Suprapubic skin (tissue), 4 donors: ENCODE measurements around the gene CDH3. TPM values are rescaled to one million over a fixed set of nuclear protein-coding genes. Genes with fewer than 3 reads are reported as not detected.
A peak's percentile ranks its signal among the peaks of the same experiment; 100 is the strongest.

Source experiments
- DNase-seq, 2 donors: peaks; one replicate each; pipeline ENCODE4 v3.0.0-alpha.2; 2019; ENCODE audit warnings: low spot score in 2 of 2
- H3K27ac ChIP-seq: fragments of 200-600 bp; sonication (generic); one replicate; pipeline ENCODE4 v1.5.1; 2019
- H3K27me3 ChIP-seq: fragments of 200-600 bp; sonication (generic); one replicate; pipeline ENCODE4 v1.5.1; 2019
- H3K36me3 ChIP-seq: fragments of 200-600 bp; sonication (generic); one replicate; pipeline ENCODE4 v1.5.1; 2019
- H3K4me1 ChIP-seq: fragments of 200-600 bp; sonication (generic); one replicate; pipeline ENCODE4 v1.5.1; 2019
- H3K4me3 ChIP-seq: fragments of 200-600 bp; sonication (generic); one replicate; pipeline ENCODE4 v1.5.1; 2019; ENCODE audit warnings: mild to moderate bottlenecking
- H3K9me3 ChIP-seq: fragments of 200-600 bp; sonication (generic); one replicate; pipeline ENCODE4 v1.5.1; 2019
- CTCF ChIP-seq, 2 donors: fragments of 200-600 bp in 1 of 2; fragments of 450-650 bp in 1 of 2; sonication (generic) in 1 of 2; IDR thresholded peaks; one replicate each; pipeline ENCODE4 v1.5.1; 2016 to 2019; ENCODE audit warnings: antibody characterized with exemption in 2 of 2, mild to moderate bottlenecking in 1 of 2, moderate library complexity in 1 of 2
- EP300 ChIP-seq: sonication (generic); formaldehyde crosslinking; IDR thresholded peaks from one replicate; pipeline ENCODE4 v1.6.1; 2017; ENCODE audit warnings: antibody characterized with exemption
- POLR2A ChIP-seq, 2 donors: fragments of 450-650 bp; IDR thresholded peaks; one replicate each; pipeline ENCODE4 v1.6.1; 2017; ENCODE audit warnings: antibody characterized with exemption in 2 of 2, mild to moderate bottlenecking in 2 of 2, moderate library complexity in 2 of 2
- POLR2AphosphoS5 ChIP-seq, 3 donors: sonication (generic); formaldehyde crosslinking; IDR thresholded peaks; one replicate each; pipeline ENCODE4 v1.6.1; 2017; ENCODE audit warnings: antibody characterized with exemption in 3 of 3
- WGBS: methylation state at CpG from one replicate; pipeline ENCODE4 v1.1.5; 2018; 5-methylcytosine and 5-hydroxymethylcytosine counted together
- total RNA-seq, 4 donors: library from RNA; depleted of rRNA; stranded (reverse); fragments of >200 nt; gene quantifications; one replicate each; pipeline ENCODE4 v1.1.0, GENCODE V29; 2016

The CDH3 gene
- total RNA-seq, 4 donors from 2014 or later = 39.0 to 96.8 (median 70.1) TPM

- peaks cover 30% of the 10 kb centered on the region for H3K27me3 ChIP-seq
- H3K27ac ChIP-seq = no peak overlapping the region
- no peaks in the 10 kb centered on the region for H3K36me3 ChIP-seq
- peaks cover 35% of the 10 kb centered on the region for H3K4me1 ChIP-seq
- no peak for TF ChIP-seq POLR2A (IDR thresholded peaks at IDR 0.05)
- TF ChIP-seq POLR2AphosphoS5 (IDR thresholded peaks at IDR 0.05) = no peak
- TF ChIP-seq CTCF (IDR thresholded peaks at IDR 0.05) = no peak
- TF ChIP-seq EP300 = no peak
- 83% methylated on average over 12 of the region's 12 CpGs for WGBS
- no peak for DNase-seq
- H3K4me3 ChIP-seq = peak overlapping the region; percentile 60
- no peaks in the 10 kb centered on the region for H3K9me3 ChIP-seq
These were observed 91.5 kb downstream of the CDH3 start for GRCh38 chr16:68736561-68736960.

- Histone ChIP-seq H3K4me1 (peaks cover 35% of the 10 kb centered on the region), H3K4me3 (peak within 1 kb of the TSS; percentile 60), H3K36me3 (no peaks in the 10 kb centered on the region), H3K27ac (peak within 1 kb of the TSS; percentile 87), H3K9me3 (no peaks in the 10 kb centered on the region), H3K27me3 (peaks cover 27% of the 10 kb centered on the region)
- DNase-seq = peak; percentile 84 to 90
- TF ChIP-seq EP300 (no peak), POLR2AphosphoS5 (IDR thresholded peaks at IDR 0.05) (peak in 1 of 3 donors; percentile 65), POLR2A (IDR thresholded peaks at IDR 0.05) (peak in 1 of 2 donors; percentile 41)
- 4% methylated on average over 22 of the region's 63 CpGs for WGBS
These were observed 92.1 kb downstream of the CDH3 start, which contains the start of gene CDH1 for GRCh38 chr16:68737046-68737729. CDH1 (plus strand) TSS chr16:68737292; CDS start chr16:68737416, 124 bp downstream.

GRCh38 chr16:68737730-68738629 is 92.9 kb downstream of the CDH3 start:
- DNase-seq = no peak

GRCh38 chr16:68739964-68740627 is 95.0 kb downstream of the CDH3 start:
- Histone ChIP-seq H3K4me1 (peaks cover 56% of the 10 kb centered on the region), H3K27ac (no peak overlapping the region), H3K27me3 (peaks cover 27% of the 10 kb centered on the region), H3K36me3 (no peaks in the 10 kb centered on the region), H3K4me3 (no peak overlapping the region), H3K9me3 (no peaks in the 10 kb centered on the region)
- DNase-seq = no peak
- TF ChIP-seq POLR2AphosphoS5 (IDR thresholded peaks at IDR 0.05) (no peak), POLR2A (IDR thresholded peaks at IDR 0.05) (no peak), CTCF (IDR thresholded peaks at IDR 0.05) (no peak), EP300 (no peak)
- 53% methylated on average over 7 of the region's 7 CpGs for whole genome bisulfite sequencing

More at GRCh38 chr16:68737730-68738629, 92.9 kb downstream of the CDH3 start:
- H3K9me3 ChIP-seq = no peaks in the 10 kb centered on the region
- peak overlapping the region; percentile 60 for H3K4me3 ChIP-seq
- peaks cover 39% of the 10 kb centered on the region for H3K4me1 ChIP-seq
- 7% methylated on average over 41 of the region's 58 CpGs for WGBS
- peaks cover 27% of the 10 kb centered on the region for H3K27me3 ChIP-seq
- peak overlapping the region; percentile 87 for H3K27ac ChIP-seq
- no peaks in the 10 kb centered on the region for H3K36me3 ChIP-seq
- TF ChIP-seq POLR2AphosphoS5 (IDR thresholded peaks at IDR 0.05) (no peak), EP300 (no peak), CTCF (IDR thresholded peaks at IDR 0.05) (no peak), POLR2A (IDR thresholded peaks at IDR 0.05) (no peak)

DNA sequence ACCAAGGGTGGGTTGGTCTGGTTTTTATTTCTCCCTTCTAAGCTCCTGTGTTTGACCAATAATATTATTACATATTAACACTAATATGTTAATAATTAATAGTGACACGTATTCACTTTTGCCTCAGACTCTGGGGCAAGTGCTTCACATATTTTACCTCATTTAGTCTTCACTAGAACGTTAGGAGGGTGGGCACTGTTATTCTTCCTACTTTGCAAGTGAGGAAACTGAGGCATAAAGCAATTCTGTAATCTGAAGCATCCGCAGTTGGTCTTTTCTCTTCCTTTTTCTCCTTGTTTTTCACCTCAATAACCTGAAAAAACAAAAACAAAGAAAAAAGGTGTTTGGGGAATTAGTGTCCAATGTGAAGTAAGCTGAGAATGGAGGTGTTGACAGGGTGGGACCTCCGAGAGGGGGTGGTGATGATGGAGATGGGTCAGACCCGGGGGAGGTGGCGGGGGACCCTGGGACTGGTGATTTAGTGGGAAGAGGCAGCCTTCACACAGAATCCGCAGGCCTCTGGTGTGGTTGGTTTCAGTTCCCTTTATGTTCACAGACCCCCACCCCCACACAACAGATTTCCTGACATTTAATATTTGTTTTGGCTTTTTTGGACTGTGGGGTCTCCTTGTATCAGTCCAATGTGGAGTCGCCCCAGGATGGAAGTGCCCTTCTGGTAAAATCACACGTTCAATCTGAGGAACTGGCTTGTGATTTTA is 95.7 kb downstream of the CDH3 start:
- no peak overlapping the region for H3K4me3 ChIP-seq
- no peak overlapping the region for H3K27ac ChIP-seq
- H3K36me3 ChIP-seq = no peaks in the 10 kb centered on the region
- peaks cover 26% of the 10 kb centered on the region for H3K27me3 ChIP-seq
- peaks cover 59% of the 10 kb centered on the region for H3K4me1 ChIP-seq
- no peaks in the 10 kb centered on the region for H3K9me3 ChIP-seq
- 79% methylated on average over 9 of the region's 9 CpGs for WGBS
- TF ChIP-seq CTCF (IDR thresholded peaks at IDR 0.05) (no peak), EP300 (no peak), POLR2AphosphoS5 (IDR thresholded peaks at IDR 0.05) (no peak), POLR2A (IDR thresholded peaks at IDR 0.05) (no peak)
- no peak for DNase-seq
